HL-60 (cell line): ENCODE measurements around the gene FMNL2.

ENCODE experiments used
- GABPA ChIP-seq: IDR thresholded peaks from 2 replicates; pipeline ENCODE4 v1.6.1; 2012; ENCODE audit warnings: low read depth
- POLR2AphosphoS5 ChIP-seq: IDR thresholded peaks from 2 replicates; pipeline ENCODE4 v1.6.1; 2012; ENCODE audit warnings: low read depth

DNA sequence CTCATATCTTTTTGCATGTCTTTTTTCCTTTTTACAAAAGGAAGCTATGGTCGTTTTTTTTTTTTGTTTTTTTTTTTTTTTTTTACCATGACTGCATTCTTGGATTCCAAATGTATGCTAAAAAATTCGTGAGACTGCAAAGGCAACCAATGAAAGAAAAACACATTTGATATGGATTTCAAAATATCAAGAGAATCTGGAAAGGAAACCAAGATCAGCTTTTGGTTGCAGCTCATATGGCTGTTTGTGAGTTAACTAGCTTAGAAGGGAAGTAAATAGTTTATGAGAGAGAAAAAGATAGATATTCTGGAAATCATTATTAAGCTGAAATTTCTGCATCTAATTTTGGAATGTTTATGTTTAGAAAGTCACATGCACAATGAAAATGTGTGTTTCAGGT is 272.0 kb downstream of the FMNL2 start:
- no peak for TF ChIP-seq GABPA
- TF ChIP-seq POLR2AphosphoS5 = no peak
